Germinal center (tissue), 1 donor: ENCODE measurements around the gene TREX2.
A peak's percentile ranks its signal among the peaks of the same experiment; 100 is the strongest.

Experiments
- DNase-seq: peaks from one replicate; pipeline ENCODE4 v3.0.0; 2012; ENCODE audit warnings: mixed read lengths, low spot score

Gene TREX2

DNA sequence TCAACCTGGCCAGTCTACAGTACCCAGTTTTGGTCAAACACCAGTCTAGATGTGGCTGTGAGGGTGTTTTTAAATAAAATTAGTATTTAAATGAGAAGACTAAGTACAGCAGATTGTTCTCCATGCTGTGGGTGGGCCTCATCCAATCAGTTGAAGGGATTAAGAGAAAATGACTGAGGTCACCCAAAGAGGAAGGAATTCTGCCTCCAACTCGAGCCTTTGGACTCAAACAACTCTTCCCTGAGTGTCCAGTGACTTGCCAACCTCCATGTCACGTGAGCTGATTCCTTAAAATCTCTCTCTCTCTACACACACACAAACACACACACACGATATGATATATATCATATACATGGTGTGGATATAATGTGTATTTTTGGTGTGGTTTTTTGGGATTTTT lies 10.0 kb downstream of the TREX2 start:
- no peak for DNase-seq

DNA sequence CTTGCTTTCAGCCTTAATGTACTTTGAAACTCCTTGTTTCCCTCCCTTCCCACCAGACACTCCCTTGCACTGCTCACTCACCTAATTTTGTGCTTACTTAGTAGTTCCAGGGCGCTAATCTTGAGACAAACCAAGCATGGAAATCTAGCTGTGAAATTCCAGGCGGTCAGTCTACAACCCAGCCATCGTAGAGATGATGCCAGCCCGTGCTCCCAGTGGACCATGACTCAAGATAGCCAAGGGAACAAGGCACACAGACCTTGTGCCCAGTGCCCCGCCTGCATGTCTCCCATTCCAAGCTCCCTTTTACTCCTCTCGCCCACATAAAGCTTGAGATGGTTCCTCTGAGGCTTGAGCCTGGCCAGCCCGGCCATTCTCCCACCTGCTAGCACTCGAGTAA lies 11.1 kb downstream of the TREX2 start:
- DNase-seq = no peak

DNA sequence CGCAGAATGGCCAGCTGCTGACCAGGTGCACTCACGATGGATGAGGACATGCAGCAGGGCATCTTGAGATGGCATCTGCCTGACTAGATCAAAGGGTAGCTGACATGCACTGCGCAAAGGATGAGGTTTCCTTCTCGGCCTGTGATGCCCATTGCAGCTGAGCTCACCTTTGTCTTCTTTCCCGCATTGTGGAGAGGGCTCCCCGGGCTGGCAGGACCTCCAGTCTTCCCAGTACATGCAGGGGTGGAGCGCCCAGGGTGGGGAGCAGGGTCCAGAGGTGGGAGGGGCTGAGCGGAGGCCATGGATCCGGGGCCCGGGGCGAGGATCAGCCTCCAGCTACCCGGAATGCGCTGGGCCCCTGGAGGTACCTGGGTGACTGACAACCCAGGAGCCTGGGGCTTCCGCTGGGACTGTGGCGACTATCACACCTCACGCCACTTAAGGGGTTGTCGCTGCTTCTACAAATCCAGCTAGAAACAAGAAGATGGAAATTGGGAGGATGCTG lies 12.0 kb downstream of the TREX2 start:
- DNase-seq = no peak

DNA sequence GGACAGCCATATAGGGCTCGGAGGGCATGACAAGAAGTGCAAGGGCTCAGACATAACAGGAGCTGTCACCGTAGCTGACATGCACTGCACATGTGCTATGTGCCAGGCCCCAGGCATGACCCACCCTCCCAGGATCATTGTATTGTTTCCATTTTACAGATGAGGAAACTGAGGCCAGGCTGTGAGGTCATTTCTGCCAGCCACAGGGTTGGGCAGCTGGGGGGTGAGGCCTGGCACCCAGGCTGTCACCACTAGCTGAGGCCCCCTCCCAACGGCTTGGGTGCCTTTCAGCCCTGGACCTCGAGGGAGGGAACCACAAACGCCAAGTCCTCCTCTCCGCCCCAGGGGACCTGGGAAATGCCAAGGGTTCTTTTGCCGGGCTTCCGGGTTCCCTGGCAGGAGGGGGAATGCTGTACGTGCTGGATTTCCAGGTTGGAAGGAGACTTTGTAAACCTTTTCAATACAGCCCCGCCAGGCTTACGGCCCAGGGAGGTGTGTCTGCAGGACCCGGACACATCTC lies 12.6 kb downstream of the TREX2 start:
- DNase-seq = no peak

DNA sequence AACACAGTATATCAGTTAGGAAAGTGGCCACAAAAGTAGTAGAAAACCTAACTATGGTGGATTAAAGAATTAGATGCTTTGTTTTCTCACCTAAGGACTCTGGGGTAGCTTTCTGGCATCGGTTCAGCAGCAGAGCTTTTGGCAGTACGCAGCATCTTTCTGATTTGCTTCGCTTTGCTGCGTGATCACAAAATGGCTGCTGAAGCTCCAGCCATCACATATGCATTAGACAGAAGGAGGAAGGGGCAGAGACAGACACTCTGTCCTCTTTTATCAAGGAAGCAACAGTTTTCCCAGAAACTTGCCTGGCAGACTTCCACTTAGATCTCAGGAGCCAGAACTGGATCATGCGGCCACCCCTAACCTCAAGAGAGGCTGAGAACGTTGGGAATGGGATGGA lies 15.1 kb downstream of the TREX2 start:
- DNase-seq = no peak

DNA sequence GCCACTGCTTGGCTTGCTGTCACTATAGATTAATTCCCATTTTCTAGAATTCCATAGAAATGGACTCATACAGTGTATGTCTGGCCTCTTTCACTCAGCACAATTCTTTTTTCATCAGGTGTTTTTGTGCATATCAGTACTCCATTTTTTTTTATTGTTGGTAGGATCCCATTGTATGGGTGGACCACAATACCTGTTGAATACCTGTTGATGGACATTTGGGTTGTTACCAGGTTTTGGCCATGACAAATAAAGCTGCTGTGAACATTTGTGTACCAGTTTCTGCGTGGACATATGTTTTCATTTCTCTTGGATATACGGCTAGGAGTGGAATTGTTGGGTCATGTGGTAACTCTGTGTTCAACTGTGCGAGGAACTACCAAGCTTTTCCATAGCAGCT lies 19.7 kb downstream of the TREX2 start:
- DNase-seq = no peak

DNA sequence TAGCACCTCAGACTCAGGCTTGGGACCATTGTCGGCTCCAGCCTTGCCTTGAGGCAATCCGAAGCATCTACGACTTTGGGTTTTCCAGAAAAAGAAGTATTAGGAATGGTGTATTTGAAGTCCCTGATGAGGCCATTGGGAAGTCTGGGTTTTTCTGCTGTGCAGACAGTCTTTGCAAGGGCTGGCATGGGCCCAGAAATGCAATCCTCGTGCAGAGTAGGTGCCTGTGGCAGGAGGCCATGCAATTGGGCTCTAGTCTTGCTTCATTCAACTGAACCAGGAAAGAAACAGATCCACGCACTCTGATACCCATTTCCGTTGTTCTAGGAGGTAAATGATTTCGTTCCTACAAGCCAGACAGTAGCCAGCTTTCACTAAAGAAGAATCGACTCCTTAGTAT lies 22.2 kb downstream of the TREX2 start:
- DNase-seq = no peak

DNA sequence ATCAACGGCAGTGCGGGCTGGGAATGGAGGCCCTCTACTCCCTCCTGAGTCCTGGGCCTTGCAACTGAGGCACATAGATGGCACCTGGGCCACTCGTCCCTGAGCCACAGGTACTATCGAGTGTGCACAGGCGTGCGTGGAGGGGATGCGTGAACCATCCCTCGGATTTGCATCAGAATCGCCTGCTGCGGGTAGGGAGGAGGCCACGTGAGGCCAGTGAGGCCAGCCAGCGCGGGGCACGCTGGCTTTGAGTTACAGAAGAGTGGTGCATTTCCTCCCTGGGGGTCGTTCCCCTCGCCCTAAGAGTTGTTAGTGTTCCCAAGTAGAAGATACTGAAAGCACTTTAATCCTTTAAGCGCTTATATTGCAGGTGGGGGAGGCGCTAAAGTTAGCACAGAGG lies 24.0 kb downstream of the TREX2 start:
- no peak for DNase-seq

DNA sequence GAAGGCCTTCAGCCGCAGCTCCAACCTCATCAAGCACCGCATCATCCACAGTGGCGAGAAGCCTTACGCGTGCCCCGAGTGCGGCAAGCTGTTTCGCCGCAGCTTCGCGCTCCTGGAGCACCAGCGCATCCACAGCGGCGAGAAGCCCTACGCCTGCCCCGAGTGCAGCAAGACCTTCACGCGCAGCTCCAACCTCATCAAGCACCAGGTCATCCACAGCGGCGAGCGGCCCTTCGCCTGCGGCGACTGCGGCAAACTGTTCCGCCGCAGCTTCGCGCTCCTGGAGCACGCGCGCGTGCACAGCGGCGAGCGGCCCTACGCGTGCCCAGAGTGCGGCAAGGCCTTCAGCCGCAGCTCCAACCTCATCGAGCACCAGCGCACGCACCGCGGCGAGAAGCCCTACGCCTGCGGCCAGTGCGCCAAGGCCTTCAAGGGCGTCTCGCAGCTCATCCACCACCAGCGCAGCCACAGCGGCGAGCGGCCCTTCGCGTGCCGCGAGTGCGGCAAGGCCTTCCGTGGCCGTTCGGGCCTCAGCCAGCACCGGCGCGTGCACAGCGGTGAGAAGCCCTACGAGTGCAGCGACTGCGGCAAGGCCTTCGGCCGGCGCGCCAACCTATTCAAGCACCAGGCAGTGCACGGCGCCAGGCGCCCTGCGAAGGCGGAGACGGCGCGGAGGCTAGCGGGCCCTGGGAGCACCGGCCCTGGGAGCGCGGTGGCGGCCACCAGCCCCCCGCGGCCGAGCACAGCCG lies 24.8 kb downstream of the TREX2 start:
- no peak for DNase-seq

DNA sequence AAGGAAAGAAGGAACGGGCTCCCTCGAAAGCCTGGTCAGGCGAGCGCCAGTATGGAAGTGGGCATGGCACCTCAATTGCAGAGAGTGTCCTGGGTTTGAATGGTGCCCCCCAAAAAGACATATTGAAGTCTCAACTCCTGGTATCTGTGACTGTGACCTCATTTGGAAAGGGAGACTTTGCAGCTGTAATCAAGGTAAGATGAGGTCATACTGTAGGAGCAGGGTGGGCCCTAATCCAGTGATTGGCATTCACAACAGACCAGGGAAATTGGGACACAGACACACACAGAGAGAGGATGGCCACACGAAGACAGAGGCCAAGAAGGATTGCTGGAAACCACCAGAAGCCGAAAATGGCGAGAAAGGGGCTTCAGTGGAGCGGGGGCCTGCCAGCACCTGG lies 28.2 kb downstream of the TREX2 start:
- DNase-seq = no peak

DNA sequence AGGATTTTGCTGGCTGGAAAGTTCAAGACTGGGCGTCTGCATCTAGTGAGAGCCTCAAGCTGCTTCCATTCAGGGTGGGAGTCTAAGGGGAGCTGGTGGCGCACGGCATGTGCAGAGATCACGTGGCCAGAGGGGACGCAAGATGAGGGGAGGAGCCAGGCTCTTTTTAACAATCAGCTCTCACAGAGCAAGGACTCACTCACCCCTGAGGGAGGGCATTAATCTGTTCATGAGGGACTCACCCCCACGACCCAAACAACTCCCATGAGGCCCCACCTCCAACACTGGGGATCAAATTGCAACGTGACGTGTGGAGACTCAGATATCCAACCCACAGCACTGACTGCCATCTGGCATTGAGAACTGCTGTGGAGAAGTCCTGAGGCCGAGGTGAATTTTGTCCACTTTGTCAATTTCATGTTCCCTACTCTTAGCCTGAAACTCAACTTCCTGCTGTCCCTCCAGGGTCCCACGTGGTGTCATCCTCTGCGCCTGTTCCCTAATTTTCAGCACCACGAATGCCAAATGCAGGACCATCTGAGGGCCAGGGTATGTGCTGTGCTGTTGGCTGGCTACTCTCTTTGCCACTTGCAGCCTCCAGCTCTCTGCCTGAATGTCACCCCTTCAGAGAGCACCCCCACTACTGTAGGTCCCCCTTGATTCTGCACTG lies 28.9 kb downstream of the TREX2 start:
- no peak for DNase-seq

DNA sequence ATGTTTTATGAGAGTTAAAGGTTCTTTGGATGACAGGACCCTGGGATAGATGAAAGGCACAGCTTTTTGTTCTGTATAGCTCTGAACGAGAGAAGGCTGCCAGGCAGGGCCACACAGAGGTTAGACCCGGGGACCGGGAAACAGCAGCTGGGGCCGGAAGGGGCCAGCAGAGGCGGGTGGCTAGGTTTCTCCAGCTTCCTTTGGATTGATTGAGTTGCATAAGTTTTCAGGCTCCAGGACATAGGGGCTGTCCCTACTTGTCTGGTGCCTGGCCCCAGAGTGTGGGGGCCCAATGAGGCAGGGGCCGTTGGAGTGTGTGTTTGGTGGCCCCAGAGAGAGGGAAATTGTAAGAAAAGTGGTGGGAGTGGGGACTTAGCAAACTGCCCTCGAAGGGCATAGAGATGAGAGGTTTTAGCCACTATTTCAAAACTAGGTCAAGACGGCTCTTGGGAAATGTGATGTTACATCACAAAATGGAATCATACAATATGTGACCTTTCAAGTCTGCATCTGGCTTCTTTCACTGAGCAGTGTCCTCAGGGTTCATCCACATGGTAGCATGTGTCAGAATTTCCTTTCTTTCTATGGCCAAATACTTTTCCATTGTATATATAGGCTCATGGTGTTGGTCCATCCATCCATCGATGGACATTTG lies 30.9 kb downstream of the TREX2 start:
- no peak for DNase-seq

DNA sequence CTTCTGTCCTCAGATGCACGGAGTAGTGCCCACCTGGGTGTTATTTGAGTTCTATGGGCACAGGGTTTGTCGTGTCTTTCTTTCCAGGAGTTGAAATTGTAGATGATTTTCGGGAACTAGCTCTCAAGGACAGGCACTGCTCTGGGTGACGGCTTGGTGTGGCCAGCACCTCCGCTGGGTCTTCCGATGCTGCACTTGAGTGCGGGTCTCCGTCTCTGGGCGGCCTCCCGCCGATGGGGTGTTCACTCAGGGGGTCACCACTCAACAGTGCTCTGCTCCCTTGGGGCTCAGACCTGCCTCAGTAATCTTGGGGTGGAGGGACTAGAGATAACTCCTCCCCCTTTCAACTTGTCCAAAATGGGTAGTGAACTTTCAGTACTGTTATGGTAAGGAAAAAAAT lies 32.1 kb downstream of the TREX2 start:
- DNase-seq = no peak

DNA sequence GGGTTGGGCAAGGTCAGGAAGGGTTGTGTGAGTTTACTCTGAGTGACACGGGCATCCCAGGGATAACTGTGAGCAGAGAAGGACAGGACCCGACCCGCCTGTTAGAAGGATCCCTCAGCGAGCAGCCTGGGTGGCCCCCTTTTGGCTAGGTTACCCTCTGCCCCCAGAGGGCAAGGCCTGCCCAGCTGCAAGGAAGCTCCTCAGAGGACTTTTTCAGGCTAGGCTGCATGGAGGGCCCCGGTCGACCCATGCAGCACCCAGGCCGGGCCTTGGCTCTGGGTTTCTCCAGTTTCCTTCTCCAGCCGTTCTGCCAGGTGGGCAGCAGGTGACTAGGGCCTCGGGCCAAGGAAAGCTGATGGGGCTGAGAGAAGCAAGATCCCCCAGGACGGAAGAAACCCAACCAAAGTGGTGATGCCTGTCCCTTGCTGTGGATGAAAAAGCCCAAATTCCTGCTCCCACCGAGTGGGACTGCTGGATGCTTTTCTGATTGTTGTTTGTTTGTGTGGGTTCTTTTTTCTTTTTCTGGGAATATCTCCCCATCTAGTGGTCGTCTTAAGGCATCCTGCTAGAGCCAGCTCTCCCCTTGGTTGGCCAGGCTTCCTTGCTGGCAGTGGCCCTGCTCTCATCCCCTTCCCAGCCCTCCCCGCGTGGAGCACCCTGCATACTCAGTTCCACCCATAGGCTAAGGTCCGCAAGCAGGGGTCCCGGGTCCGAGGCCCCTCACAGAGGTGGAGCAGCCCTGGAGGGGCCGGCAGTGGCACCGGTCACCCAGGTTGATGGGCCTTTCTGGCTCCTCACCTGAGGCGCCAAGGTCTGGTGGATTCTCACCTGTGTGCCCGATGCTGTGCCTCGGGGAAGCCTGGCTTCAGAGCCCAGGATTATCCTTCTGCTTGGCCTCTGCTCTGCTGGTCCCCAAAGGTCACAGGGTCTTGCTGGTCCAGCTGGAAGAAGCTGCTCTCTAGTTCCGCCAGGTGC lies 32.8 kb downstream of the TREX2 start:
- DNase-seq = no peak

DNA sequence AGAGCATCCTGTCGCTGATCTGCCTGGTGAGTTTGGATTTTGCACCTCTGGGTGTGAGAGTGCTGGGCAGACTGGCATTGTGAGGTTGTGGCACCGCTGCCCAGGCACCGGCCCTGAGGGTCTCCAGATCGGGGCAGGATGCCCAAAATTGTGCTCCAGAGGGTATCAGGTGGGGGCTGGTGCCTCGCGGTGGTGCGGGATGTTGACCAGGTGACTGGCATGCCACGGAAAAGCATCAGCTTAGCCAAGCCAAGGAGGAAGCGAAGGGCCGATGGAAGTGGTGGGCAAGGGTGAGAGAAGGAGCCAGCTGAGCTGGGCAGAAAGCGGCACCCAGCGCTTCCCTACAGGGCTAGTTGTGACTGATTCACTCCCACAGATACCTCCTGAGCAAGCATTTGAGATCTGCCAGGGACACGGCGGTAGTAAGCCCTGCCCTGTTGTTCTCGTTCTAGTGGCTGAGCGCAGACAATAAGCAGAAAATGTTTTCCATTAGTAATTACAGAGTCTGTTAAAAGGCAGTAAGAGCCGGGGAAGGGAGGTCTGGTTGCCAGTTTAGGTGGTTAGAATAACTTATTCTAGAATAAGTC lies 33.8 kb downstream of the TREX2 start:
- DNase-seq = no peak

DNA sequence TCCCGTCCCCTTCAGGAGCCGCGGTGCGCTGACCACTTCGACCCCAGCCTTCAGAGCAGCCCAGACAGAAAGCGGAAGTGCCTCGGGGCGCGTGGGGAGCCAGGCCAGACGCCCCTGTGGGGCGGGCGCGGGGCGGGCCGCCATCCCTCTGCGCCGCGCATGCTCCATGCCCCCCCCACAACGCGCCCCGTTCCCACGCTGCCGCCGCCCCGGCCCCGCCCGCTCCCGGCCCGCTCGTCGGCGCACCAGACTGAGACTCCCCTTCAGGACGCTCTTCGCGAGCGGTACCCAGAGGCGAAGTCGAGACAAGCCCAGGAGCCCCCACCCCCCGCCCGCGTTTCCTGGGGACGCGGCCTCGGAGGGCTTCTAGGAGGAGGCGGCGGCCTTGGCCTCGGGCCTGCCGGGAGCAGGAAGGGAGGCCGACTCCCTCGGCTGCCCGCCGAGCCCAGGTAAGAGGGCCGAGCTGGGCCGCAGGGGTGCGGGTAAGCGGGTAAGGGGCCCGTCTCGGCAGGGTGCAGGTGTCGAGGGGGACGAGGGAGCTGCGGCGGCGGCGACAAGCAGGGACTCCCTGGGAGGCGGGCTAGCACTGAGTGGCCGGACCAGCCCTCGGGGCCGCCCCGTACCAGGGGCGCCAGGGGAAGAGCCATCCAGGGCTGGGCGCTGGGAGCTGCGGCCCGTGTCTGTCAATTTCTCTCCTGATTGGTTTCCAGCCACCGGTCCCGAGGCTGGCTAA lies 34.4 kb downstream of the TREX2 start, which contains the start of gene ZFP92:
TSS of gene ZFP92 (plus strand) at position 218 of the 733 bp plus-strand sequence. CDS start 6,851 bp downstream, outside the sequence.
- peak; percentile 61 for DNase-seq

DNA sequence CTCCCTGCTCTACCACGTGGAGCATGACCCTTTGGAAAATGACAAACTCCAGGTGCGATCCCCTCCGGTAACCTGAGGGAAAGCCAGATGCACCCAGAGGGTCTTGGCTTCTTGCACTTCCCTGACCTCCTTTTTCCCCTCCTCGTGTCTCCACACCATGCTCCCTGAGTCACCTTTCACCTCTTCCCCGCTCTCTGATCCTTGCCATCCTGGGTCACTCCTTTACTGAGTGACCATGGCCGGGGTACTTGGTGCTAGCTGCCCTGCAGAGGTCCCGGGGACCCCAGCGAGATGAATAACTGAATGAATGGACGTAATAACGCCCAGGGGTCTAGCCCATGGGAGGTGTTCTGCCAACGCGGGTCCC lies 35.0 kb downstream of the TREX2 start:
- no peak for DNase-seq

DNA sequence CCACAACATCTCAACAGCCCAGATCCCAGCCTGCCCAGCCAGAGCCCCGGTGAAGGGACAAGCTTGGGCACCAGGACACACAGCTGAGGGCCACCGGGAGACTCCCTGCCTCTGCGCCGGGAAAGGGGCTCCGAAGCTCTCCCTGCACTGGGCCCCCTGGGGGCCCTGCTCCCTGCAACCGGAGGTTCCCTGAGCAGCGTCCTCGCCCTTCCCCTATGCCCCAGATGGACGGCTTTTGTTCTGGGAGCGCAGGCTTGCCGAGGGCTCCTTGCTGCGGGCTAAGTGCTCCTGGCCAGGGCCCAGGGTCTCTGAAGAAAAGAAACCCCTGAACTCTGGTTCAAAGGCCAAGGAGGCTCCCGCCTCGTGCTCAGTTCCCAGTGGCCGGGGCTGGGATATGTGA lies 35.5 kb downstream of the TREX2 start:
- DNase-seq = no peak

DNA sequence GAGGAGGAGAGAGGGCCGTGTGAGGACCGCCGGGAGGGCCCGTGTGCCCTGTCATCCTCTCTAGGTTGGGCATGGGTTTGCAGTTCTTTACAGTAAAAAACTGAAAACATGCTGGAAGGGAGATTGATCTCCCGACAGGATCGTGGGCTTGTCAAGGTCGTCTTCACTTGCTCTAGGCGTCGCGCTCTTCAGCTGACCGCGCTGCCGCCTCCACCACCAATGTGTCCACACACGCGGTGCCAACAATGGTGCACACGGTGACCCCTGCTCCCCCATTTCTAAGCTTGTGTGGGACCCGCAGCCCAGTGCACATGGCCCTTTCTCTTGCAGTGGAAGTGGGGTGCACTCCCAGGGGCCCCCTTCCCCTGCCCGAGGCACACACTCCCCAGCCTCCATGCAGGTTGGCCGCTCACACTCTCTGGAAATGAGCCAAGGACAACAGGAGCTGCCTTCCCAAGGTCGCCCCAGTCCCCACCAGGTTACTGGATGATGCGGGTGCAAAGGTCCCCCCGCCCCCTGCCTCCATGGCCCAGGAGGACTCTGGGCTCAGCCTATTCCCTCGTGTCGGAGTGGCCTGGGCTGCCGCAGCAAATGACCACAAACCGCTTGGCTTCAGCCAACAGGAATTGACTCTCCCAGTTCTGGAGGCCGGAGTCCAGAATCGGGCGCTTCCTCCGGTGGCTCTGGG lies 36.3 kb downstream of the TREX2 start:
- no peak for DNase-seq

DNA sequence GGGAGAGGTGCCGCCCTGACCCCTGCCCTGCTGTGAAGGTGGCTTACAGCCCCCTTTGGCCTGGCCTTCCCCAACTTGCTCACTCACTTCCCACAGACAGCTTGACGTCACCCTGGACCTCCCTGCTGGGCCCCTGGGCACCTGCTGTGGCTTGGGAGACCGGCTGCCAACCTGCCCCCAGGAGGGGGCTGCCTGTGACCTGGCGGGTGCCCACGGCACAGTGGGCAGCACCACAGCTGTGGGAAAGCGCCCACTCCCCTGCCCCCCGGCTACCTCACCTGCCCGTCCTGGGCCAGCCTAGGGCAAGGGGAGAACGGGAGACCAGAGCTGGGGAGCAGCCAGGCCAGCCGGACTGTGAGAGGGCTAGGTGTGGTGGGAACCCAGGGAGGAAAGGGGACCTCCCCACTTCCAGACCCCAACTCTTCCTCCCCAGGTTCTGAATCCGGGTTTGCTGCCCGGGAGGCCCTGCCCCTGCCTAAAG lies 36.9 kb downstream of the TREX2 start:
- no peak for DNase-seq
